CD4-positive, alpha-beta T cell (primary cell): ENCODE measurements around the gene ONECUT2. TPM values are rescaled to one million over a fixed set of nuclear protein-coding genes. Genes with fewer than 3 reads are reported as not detected.

Experiments used
- ATAC-seq: fragments of 200-7000 bp; cut with Tn5 transposase; one replicate; pipeline ENCODE4 v1.10.0; 2022; ENCODE audit warnings: mild to moderate bottlenecking; ENCODE audit not compliant: poor library complexity
- CTCF ChIA-PET: fragments of 350-600 bp; sonication (Branson Sonifier 250); formaldehyde crosslinking; loops from one replicate; lab custom pipeline; 2021; ENCODE audit warnings: antibody characterized with exemption, inconsistent platforms; lab: Charles Lee
- POLR2A ChIA-PET: fragments of 350-600 bp; sonication (Branson Sonifier 250); formaldehyde crosslinking; loops from one replicate; lab custom pipeline; 2021; ENCODE audit warnings: antibody characterized with exemption, inconsistent platforms; lab: Charles Lee
- DNase-seq, 14 experiments: peaks; one replicate each; pipeline ENCODE4 v3.0.0-alpha.2; 2013 to 2020; ENCODE audit warnings: mixed read lengths in 2 of 14
- H3K27ac ChIP-seq, 2 donors: one replicate each; pipeline versions ENCODE4 v1.5.1 to v1.7.0; 2013; ENCODE audit warnings: low read length in 2 of 2, low read depth in 1 of 2, mild to moderate bottlenecking in 1 of 2
- H3K27me3 ChIP-seq, 2 experiments: 1 replicate in 1 of 2; 2 replicates in 1 of 2; pipeline versions ENCODE4 v1.6.1 to v1.7.0; 2013; ENCODE audit warnings: low read length in 2 of 2, control low read depth in 1 of 2, mild to moderate bottlenecking in 1 of 2, moderate library complexity in 1 of 2; ENCODE audit not compliant: insufficient read depth in 2 of 2, control insufficient read depth in 1 of 2
- H3K36me3 ChIP-seq: one replicate; pipeline ENCODE4 v1.6.1; 2013; ENCODE audit warnings: low read length, control low read depth; ENCODE audit not compliant: insufficient read depth
- H3K4me1 ChIP-seq: one replicate; pipeline ENCODE4 v1.6.1; 2013; ENCODE audit warnings: low read length, control low read depth; ENCODE audit not compliant: insufficient read depth
- H3K4me3 ChIP-seq: one replicate; pipeline ENCODE4 v1.5.1; 2013; ENCODE audit warnings: mild to moderate bottlenecking, low read length, moderate library complexity
- H3K9me3 ChIP-seq, 2 experiments: 1 replicate in 1 of 2; 2 replicates in 1 of 2; pipeline versions ENCODE4 v1.6.1 to v1.7.0; 2013; ENCODE audit warnings: low read length in 2 of 2, mild to moderate bottlenecking in 2 of 2, control low read depth in 1 of 2, moderate library complexity in 1 of 2; ENCODE audit not compliant: control insufficient read depth in 1 of 2, insufficient read depth in 1 of 2
- H3K27ac Mint-ChIP-seq: one replicate; pipeline ENCODE4 v1.8.0; 2020; ENCODE audit warnings: mixed read lengths
- H3K27me3 Mint-ChIP-seq: one replicate; pipeline ENCODE4 v1.8.0; 2021; ENCODE audit warnings: mixed read lengths
- H3K36me3 Mint-ChIP-seq: one replicate; pipeline ENCODE4 v1.8.0; 2021; ENCODE audit warnings: low read depth, mixed read lengths
- H3K4me1 Mint-ChIP-seq: one replicate; pipeline ENCODE4 v1.8.0; 2021; ENCODE audit warnings: low read depth, mixed read lengths
- H3K4me3 Mint-ChIP-seq: one replicate; pipeline ENCODE4 v1.8.0; 2020; ENCODE audit warnings: mild to moderate bottlenecking, mixed read lengths
- H3K9me3 Mint-ChIP-seq: one replicate; pipeline ENCODE4 v1.8.0; 2020; ENCODE audit warnings: mixed read lengths
- CTCF ChIP-seq: fragments of 200-600 bp; IDR thresholded peaks from one replicate; pipeline ENCODE4 v1.8.0; 2022; ENCODE audit warnings: antibody characterized with exemption, mild to moderate bottlenecking
- intact Hi-C, 2 experiments: fragments of 100-400 bp; cut with DNase I in 1 of 2; cut with micrococcal nuclease in 1 of 2; formaldehyde crosslinking; loops; one replicate each; pipeline versions ENCODE4 v1.15.1 to v1.9.0; 2023 to 2025; cut with DNase I, micrococcal nuclease
- total RNA-seq, 174 experiments: library from RNA in 2 of 174; stranded (reverse) in 2 of 174; gene quantifications; one replicate each; pipeline ENCODE4 v1.2.3 and lab custom pipeline; 2021 to 2026

Gene ONECUT2
- total RNA-seq, 2 experiments from 2014 or later, result not detected

GRCh38 chr18:57440331-57441070 is 5.3 kb downstream of the ONECUT2 start:
- Histone ChIP-seq H3K27ac (no peak overlapping the region), H3K36me3 (no peaks in the 10 kb centered on the region), H3K9me3 (peaks cover 0 to 60% of the 10 kb centered on the region in 2 experiments), H3K4me1 (peaks cover 26% of the 10 kb centered on the region), H3K27me3 (peaks cover 80 to 89% of the 10 kb centered on the region in 2 experiments), H3K4me3 (no peak overlapping the region)
- Mint-ChIP-seq H3K4me1 (peaks cover 37% of the 10 kb centered on the region), H3K27me3 (peaks cover 93% of the 10 kb centered on the region), H3K9me3 (no peaks in the 10 kb centered on the region), H3K27ac (no peak overlapping the region), H3K4me3 (no peak overlapping the region), H3K36me3 (no peaks in the 10 kb centered on the region)
- TF ChIP-seq CTCF, result no peak
- DNase-seq, result no peak
- ChIA-PET CTCF (no interaction called here), POLR2A (no interaction called here)
- intact Hi-C loops, result no loop called here
- no peak for ATAC-seq

- peaks cover 95% of the 10 kb centered on the region for H3K27me3 Mint-ChIP-seq
- peaks cover 23% of the 10 kb centered on the region for H3K4me1 ChIP-seq
- no peak for TF ChIP-seq CTCF
- no peaks in the 10 kb centered on the region for H3K36me3 ChIP-seq
- no peak overlapping the region for H3K27ac ChIP-seq
- no peak for DNase-seq
- CTCF ChIA-PET, result no interaction called here
- H3K4me3 Mint-ChIP-seq, result no peak overlapping the region
- no peaks in the 10 kb centered on the region for H3K9me3 Mint-ChIP-seq
- H3K36me3 Mint-ChIP-seq, result no peaks in the 10 kb centered on the region
- POLR2A ChIA-PET, result no interaction called here
- H3K4me1 Mint-ChIP-seq, result peaks cover 33% of the 10 kb centered on the region
- no peak overlapping the region for H3K27ac Mint-ChIP-seq
- no peak overlapping the region for H3K4me3 ChIP-seq
- intact Hi-C loops, result no loop called here
- ATAC-seq, result no peak
- peaks cover 78 to 93% of the 10 kb centered on the region in 2 experiments for H3K27me3 ChIP-seq
- H3K9me3 ChIP-seq, result peaks cover 0 to 56% of the 10 kb centered on the region in 2 experiments
These were observed 6.1 kb downstream of the ONECUT2 start for GRCh38 chr18:57441071-57441794.

- Histone ChIP-seq H3K36me3 (no peaks in the 10 kb centered on the region), H3K4me3 (no peak overlapping the region), H3K9me3 (peaks cover 0 to 42% of the 10 kb centered on the region in 2 experiments), H3K4me1 (peaks cover 7% of the 10 kb centered on the region), H3K27ac (no peak overlapping the region), H3K27me3 (peaks cover 58 to 77% of the 10 kb centered on the region in 2 experiments)
- Mint-ChIP-seq H3K27ac (no peak overlapping the region), H3K4me3 (no peak overlapping the region), H3K9me3 (no peaks in the 10 kb centered on the region), H3K4me1 (peaks cover 17% of the 10 kb centered on the region), H3K36me3 (no peaks in the 10 kb centered on the region), H3K27me3 (peaks cover 90% of the 10 kb centered on the region)
- ATAC-seq (no peak), DNase-seq (no peak)
- no peak for TF ChIP-seq CTCF
- ChIA-PET POLR2A (no interaction called here), CTCF (no interaction called here)
- intact Hi-C loops, result no loop called here
These were observed 8.1 kb downstream of the ONECUT2 start for GRCh38 chr18:57443247-57443646.
